CD14-positive monocyte (primary cell): ENCODE measurements around the gene ADAMTSL1. TPM values are rescaled to one million over a fixed set of nuclear protein-coding genes. Genes with fewer than 3 reads are reported as not detected.

Experiments
- DNase-seq, 3 donors: peaks; one replicate each; pipeline ENCODE4 v3.0.0-alpha.2; 2011 to 2022
- H2AFZ ChIP-seq: 2 replicates; pipeline ENCODE4 v1.6.0; 2012; ENCODE audit warnings: mild to moderate bottlenecking, low read depth, low read length, inconsistent platforms; ENCODE audit not compliant: insufficient read depth, poor library complexity, severe bottlenecking
- H3K27ac ChIP-seq, 2 donors: 1 replicate in 1 of 2; 2 replicates in 1 of 2; pipeline ENCODE4 v1.5.1; 2012 to 2013; ENCODE audit warnings: low read length in 2 of 2, control low read depth in 1 of 2, inconsistent platforms in 1 of 2, low read depth in 1 of 2, mild to moderate bottlenecking in 1 of 2
- H3K27me3 ChIP-seq, 2 donors: one replicate each; pipeline versions ENCODE4 v1.6.0 to v1.6.1; 2011 to 2013; ENCODE audit warnings: low read length in 2 of 2; ENCODE audit not compliant: control insufficient read depth in 2 of 2, insufficient read depth in 2 of 2
- H3K36me3 ChIP-seq, 2 donors: replicated peaks in 1 of 2; 1 replicate in 1 of 2; 2 replicates in 1 of 2; pipeline versions ENCODE4 v1.5.1 to v1.6.1; 2012 to 2013; ENCODE audit warnings: low read length in 2 of 2, control low read depth in 1 of 2, inconsistent platforms in 1 of 2, mild to moderate bottlenecking in 1 of 2; ENCODE audit not compliant: insufficient read depth in 2 of 2, control insufficient read depth in 1 of 2
- H3K4me1 ChIP-seq, 2 donors: 1 replicate in 1 of 2; 2 replicates in 1 of 2; pipeline versions ENCODE4 v1.5.1 to v1.6.1; 2012 to 2013; ENCODE audit warnings: low read length in 2 of 2, control low read depth in 1 of 2, inconsistent platforms in 1 of 2, mild to moderate bottlenecking in 1 of 2, moderate library complexity in 1 of 2; ENCODE audit not compliant: insufficient read depth in 2 of 2, control insufficient read depth in 1 of 2
- H3K4me2 ChIP-seq: replicated peaks from 2 replicates; pipeline ENCODE3; 2012; ENCODE audit warnings: low read length, moderate library complexity, mild to moderate bottlenecking; ENCODE audit not compliant: poor library complexity, severe bottlenecking; ENCODE audit errors: extremely low read depth
- H3K4me3 ChIP-seq, 3 experiments: fragments of 200-600 bp in 1 of 3; sonication (generic) in 1 of 3; replicated peaks in 1 of 3; 1 replicate in 2 of 3; 2 replicates in 1 of 3; pipeline ENCODE4 v1.5.1; 2011 to 2013; ENCODE audit warnings: low read length in 3 of 3, mild to moderate bottlenecking in 3 of 3, control low read depth in 2 of 3, low read depth in 2 of 3, inconsistent platforms in 1 of 3, moderate library complexity in 1 of 3
- H3K79me2 ChIP-seq: 2 replicates; pipeline ENCODE4 v1.6.0; 2012; ENCODE audit warnings: mild to moderate bottlenecking, control low read depth, inconsistent platforms, low read length, moderate library complexity; ENCODE audit not compliant: insufficient read depth
- H3K9ac ChIP-seq: 2 replicates; pipeline ENCODE4 v1.6.0; 2017; ENCODE audit warnings: low read length, mild to moderate bottlenecking; ENCODE audit not compliant: insufficient read depth, poor library complexity, severe bottlenecking
- H3K9me3 ChIP-seq, 2 donors: replicated peaks in 1 of 2; 1 replicate in 1 of 2; 2 replicates in 1 of 2; pipeline versions ENCODE4 v1.5.1 to v1.6.1; 2012 to 2013; ENCODE audit warnings: low read length in 2 of 2, control low read depth in 1 of 2; ENCODE audit not compliant: control insufficient read depth in 1 of 2, insufficient read depth in 1 of 2
- H4K20me1 ChIP-seq: 2 replicates; pipeline ENCODE4 v1.6.0; 2012; ENCODE audit warnings: mild to moderate bottlenecking, low read length, control low read depth, moderate library complexity; ENCODE audit not compliant: insufficient read depth
- H3K27ac Mint-ChIP-seq, 7 donors: one replicate each; pipeline ENCODE4 v1.8.0; 2020; ENCODE audit warnings: mild to moderate bottlenecking in 7 of 7, mixed read lengths in 7 of 7, moderate library complexity in 6 of 7, inconsistent platforms in 2 of 7
- H3K27me3 Mint-ChIP-seq, 3 donors: one replicate each; pipeline ENCODE4 v1.8.0; 2021 to 2022; ENCODE audit warnings: low read depth in 3 of 3, mild to moderate bottlenecking in 3 of 3, mixed read lengths in 3 of 3, moderate library complexity in 3 of 3, inconsistent platforms in 1 of 3
- H3K36me3 Mint-ChIP-seq, 2 donors: one replicate each; pipeline ENCODE4 v1.8.0; 2020; ENCODE audit warnings: mixed read lengths in 2 of 2, inconsistent platforms in 1 of 2, mild to moderate bottlenecking in 1 of 2
- H3K4me1 Mint-ChIP-seq: one replicate; pipeline ENCODE4 v1.8.0; 2020; ENCODE audit warnings: mild to moderate bottlenecking, mixed read lengths
- H3K4me3 Mint-ChIP-seq, 2 donors: one replicate each; pipeline ENCODE4 v1.8.0; 2020; ENCODE audit warnings: mild to moderate bottlenecking in 2 of 2, mixed read lengths in 2 of 2, moderate library complexity in 1 of 2
- H3K9me3 Mint-ChIP-seq, 7 donors: one replicate each; pipeline ENCODE4 v1.8.0; 2020 to 2022; ENCODE audit warnings: mixed read lengths in 7 of 7, mild to moderate bottlenecking in 6 of 7, moderate library complexity in 6 of 7, inconsistent platforms in 2 of 7
- CTCF ChIP-seq: fragments of 200-600 bp; IDR thresholded peaks from one replicate; pipeline ENCODE4 v1.8.0; 2022; ENCODE audit warnings: antibody characterized with exemption, mild to moderate bottlenecking
- WGBS: methylation state at CpG from one replicate; pipeline ENCODE4 v1.1.5; 2013; ENCODE audit warnings: missing lambda C conversion rate; ENCODE audit not compliant: insufficient coverage; 5-methylcytosine and 5-hydroxymethylcytosine counted together
- intact Hi-C, 2 donors: fragments of 100-400 bp; cut with micrococcal nuclease; formaldehyde crosslinking; loops; one replicate each; pipeline versions ENCODE4 v1.15.0 to v1.15.1; 2023
- polyA plus RNA-seq, 3 donors: library from polyadenylated mRNA; depleted of rRNA in 1 of 3; unstranded in 2 of 3; stranded (reverse) in 1 of 3; fragments of 300-500 nt in 2 of 3; fragments of >200 nt in 1 of 3; fragmentation: Illumina TruSeq in 2 of 3; gene quantifications; 1 replicate in 2 of 3; 2 replicates in 1 of 3; pipeline ENCODE4 v1.2.3, GENCODE V29; 2012 to 2021

ADAMTSL1 gene
- polyA plus RNA-seq, 3 donors, result not detected

GRCh38 chr9:18614116-18614515, 140.2 kb downstream of the ADAMTSL1 start:
- Histone ChIP-seq H3K9me3 (no peaks in the 10 kb centered on the region), H3K4me3 (no peak overlapping the region), H3K4me1 (no peaks in the 10 kb centered on the region), H3K36me3 (no peaks in the 10 kb centered on the region), H3K4me2 (no peak overlapping the region), H3K27me3 (no peaks in the 10 kb centered on the region), H4K20me1 (no peaks in the 10 kb centered on the region), H3K79me2 (no peaks in the 10 kb centered on the region), H2AFZ (no peak overlapping the region), H3K9ac (no peak overlapping the region), H3K27ac (no peak overlapping the region)
- Mint-ChIP-seq H3K9me3 (peaks cover 0 to 5% (median 3%) of the 10 kb centered on the region in 7 donors), H3K27ac (no peak overlapping the region), H3K27me3 (no peaks in the 10 kb centered on the region), H3K36me3 (no peaks in the 10 kb centered on the region), H3K4me3 (no peak overlapping the region), H3K4me1 (no peaks in the 10 kb centered on the region)
- 75% methylated on average over 4 of the region's 6 CpGs for WGBS
- intact Hi-C loops, result loop anchor here in 1 of 2 donors (10.0 kb wide), 1 partner anchor 59 kb away; no protein-coding TSS in a partner anchor
- no peak for DNase-seq
- no peak for TF ChIP-seq CTCF

- Histone ChIP-seq H4K20me1 (no peaks in the 10 kb centered on the region), H3K27ac (no peak overlapping the region), H2AFZ (no peak overlapping the region), H3K4me3 (no peak overlapping the region), H3K9me3 (no peaks in the 10 kb centered on the region), H3K4me2 (no peak overlapping the region), H3K4me1 (no peaks in the 10 kb centered on the region), H3K9ac (no peak overlapping the region), H3K27me3 (no peaks in the 10 kb centered on the region), H3K36me3 (no peaks in the 10 kb centered on the region), H3K79me2 (no peaks in the 10 kb centered on the region)
- DNase-seq, result no peak
- intact Hi-C loops, result loop anchor here in 1 of 2 donors (10.0 kb wide), 1 partner anchor 60 kb away; no protein-coding TSS in a partner anchor
- Mint-ChIP-seq H3K36me3 (no peaks in the 10 kb centered on the region), H3K4me3 (no peak overlapping the region), H3K9me3 (peaks cover 0 to 5% (median 3%) of the 10 kb centered on the region in 7 donors), H3K27me3 (no peaks in the 10 kb centered on the region), H3K27ac (no peak overlapping the region), H3K4me1 (no peaks in the 10 kb centered on the region)
- WGBS, result no CpG with 5 or more reads among the region's 2 CpGs
- no peak for TF ChIP-seq CTCF
Observed at GRCh38 chr9:18614651-18615050, 140.7 kb downstream of the ADAMTSL1 start.
